ENCODE data around the gene USP17L12.
"Not testable (repeated sequence)": the region's sequence is repeated elsewhere in the genome, so short reads cannot be mapped to it uniquely, and the experiment has no call there.

USP17L12 gene

GRCh38 chr4:9219852-9220251 lies at the start of gene USP17L12:
Gene USP17L12 (plus strand): TSS chr4:9220152. CDS start chr4:9220152, 0 bp downstream.
- H3K4me3 ChIP-seq (ENCODE audit: low read depth, low read length), result not testable (repeated sequence)

- not testable (repeated sequence) for H3K4me3 ChIP-seq (ENCODE audit: low read depth, low read length)
Measured at GRCh38 chr4:9210357-9210756, 9.6 kb upstream of the USP17L12 start, which contains the start of gene USP17L10. Gene USP17L10 (plus strand): TSS chr4:9210657. CDS start chr4:9210657, 0 bp downstream.

GRCh38 chr4:9214701-9215100 lies 5.3 kb upstream of the USP17L12 start:
- H3K4me3 ChIP-seq (ENCODE audit: low read depth, low read length), result not testable (repeated sequence)

GRCh38 chr4:9215105-9215504 lies 4.8 kb upstream of the USP17L12 start, which contains the start of gene USP17L11:
Gene USP17L11 (plus strand): TSS chr4:9215405. CDS start chr4:9215405, 0 bp downstream.
- not testable (repeated sequence) for H3K4me3 ChIP-seq (ENCODE audit: low read depth, low read length)

- not testable (repeated sequence) for H3K4me3 ChIP-seq (ENCODE audit: low read depth, low read length)
Measured at GRCh38 chr4:9224596-9224995, 4.6 kb downstream of the USP17L12 start, which contains the start of gene USP17L13. Gene USP17L13 (plus strand): TSS chr4:9224896. CDS start chr4:9224896, 0 bp downstream.

- H3K4me3 ChIP-seq (ENCODE audit: low read depth, low read length), result not testable (repeated sequence)
Measured at GRCh38 chr4:9230249-9230648, 10.3 kb downstream of the USP17L12 start.

- not testable (repeated sequence) for H3K4me3 ChIP-seq (ENCODE audit: low read depth, low read length)
Measured at GRCh38 chr4:9234085-9234484, 14.1 kb downstream of the USP17L12 start, which contains the start of gene USP17L15. Gene USP17L15 (plus strand): TSS chr4:9234385. CDS start chr4:9234385, 0 bp downstream.

GRCh38 chr4:9238461-9238860 lies 18.5 kb downstream of the USP17L12 start:
- not testable (repeated sequence) for H3K4me3 ChIP-seq (ENCODE audit: low read depth, low read length)

GRCh38 chr4:9243579-9243978 lies 23.6 kb downstream of the USP17L12 start, which contains the start of gene USP17L17:
Gene USP17L17 (plus strand): TSS chr4:9243879. CDS start chr4:9243879, 0 bp downstream.
- H3K4me3 ChIP-seq (ENCODE audit: low read depth, low read length), result not testable (repeated sequence)

- H3K4me3 ChIP-seq (ENCODE audit: low read depth, low read length), result not testable (repeated sequence)
Measured at GRCh38 chr4:9247953-9248680, 28.2 kb downstream of the USP17L12 start, which contains the start of gene USP17L18. Gene USP17L18 (plus strand): TSS chr4:9248630. CDS start chr4:9248630, 0 bp downstream.

GRCh38 chr4:9253078-9253477 lies 33.1 kb downstream of the USP17L12 start, which contains the start of gene USP17L19:
Gene USP17L19 (plus strand): TSS chr4:9253378. CDS start chr4:9253378, 0 bp downstream.
- H3K4me3 ChIP-seq (ENCODE audit: low read depth, low read length), result not testable (repeated sequence)

GRCh38 chr4:9257824-9258223 lies 37.9 kb downstream of the USP17L12 start, which contains the start of gene USP17L20:
Gene USP17L20 (plus strand): TSS chr4:9258124. CDS start chr4:9258124, 0 bp downstream.
- not testable (repeated sequence) for H3K4me3 ChIP-seq (ENCODE audit: low read depth, low read length)

GRCh38 chr4:9262572-9262971 lies 42.6 kb downstream of the USP17L12 start, which contains the start of gene USP17L21:
Gene USP17L21 (plus strand): TSS chr4:9262872. CDS start chr4:9262872, 0 bp downstream.
- H3K4me3 ChIP-seq (ENCODE audit: low read depth, low read length), result not testable (repeated sequence)

GRCh38 chr4:9267319-9267718 lies 47.4 kb downstream of the USP17L12 start, which contains the start of gene USP17L22:
Gene USP17L22 (plus strand): TSS chr4:9267619. CDS start chr4:9267619, 0 bp downstream.
- H3K4me3 ChIP-seq (ENCODE audit: low read depth, low read length), result not testable (repeated sequence)

Data from WI38 (cell line).